ENCODE measurements around the gene RPL13A. TPM values are rescaled to one million over a fixed set of nuclear protein-coding genes. Genes with fewer than 3 reads are reported as not detected.

The RPL13A gene
- total and polyA plus RNA-seq, 9 of the 15 experiments (the other 6 are each of a cell fraction or from before 2014, with no cell fraction given), result 1,744 to 5,482 (median 2,949) TPM

- intact Hi-C loops (cut with micrococcal nuclease), result loop anchor here (1.0 kb wide), 1 partner anchor 29 kb away; no protein-coding TSS in a partner anchor
- POLR2A ChIA-PET, result no interaction called here
- no peaks in the 10 kb centered on the region for H3K9me3 ChIP-seq (replicated peaks; ENCODE audit: control insufficient read depth, insufficient read depth, low read depth, low read length)
- H3K4me3 ChIP-seq, result peak overlapping the region; percentile 56
- 8% methylated on average over 4 of the region's 11 CpGs for WGBS (ENCODE audit: insufficient coverage, low coverage, missing lambda C conversion rate)
- no peak overlapping the region for H3K27ac ChIP-seq (ENCODE audit: extremely low read depth, low read depth, low read length)
- H3K4me2 ChIP-seq (ENCODE audit: insufficient read depth, low read length), result peak overlapping the region; percentile 73
- CTCF ChIA-PET (ENCODE audit: low intra/inter-chr PET ratio), result interaction anchor here (0.8 to 1.3 kb wide), 3 partner anchors 28 to 204 kb away, joined by 3 to 5 read pairs (median 3); no protein-coding TSS in a partner anchor
- H3K9ac ChIP-seq (ENCODE audit: insufficient read depth in 1 of 2, low read depth in 2 of 2, low read length in 2 of 2), result peak overlapping the region; percentile 53 to 94; a peak in 3 of 4 replicates
- in situ Hi-C loops (cut with MboI), result no loop called here
- no peaks in the 10 kb centered on the region for H3K79me2 ChIP-seq (ENCODE audit: control insufficient read depth, insufficient read depth, low read length)
- H3K36me3 ChIP-seq (ENCODE audit: control insufficient read depth, insufficient read depth, low read length), result peaks cover 12% of the 10 kb centered on the region; the same call in 1 of the 3 replicates
- H3K4me1 ChIP-seq (replicated peaks in 1 of 2; ENCODE audit: control insufficient read depth in 2 of 2, insufficient read depth in 2 of 2, low read length in 2 of 2), result peaks cover 11 to 50% of the 10 kb centered on the region in 2 experiments
- no peak for ATAC-seq
- H4K20me1 ChIP-seq (replicated peaks; ENCODE audit: control insufficient read depth, insufficient read depth, low read length), result no peaks in the 10 kb centered on the region
- no peaks in the 10 kb centered on the region for H3K27me3 ChIP-seq (ENCODE audit: control insufficient read depth in 2 of 2, insufficient read depth in 2 of 2, low read length in 2 of 2)
- H2AFZ ChIP-seq (ENCODE audit: low read depth, low read length), result peak overlapping the region; percentile 94
- no peak for DNase-seq (ENCODE audit: extremely low read depth in 1 of 4, low spot score in 3 of 4)
- BruUV-seq (replicated peaks), result no TSS peak
- FAIRE-seq, result no peak
- no peaks in the 10 kb centered on the region for H3K9me1 ChIP-seq (ENCODE audit: control insufficient read depth, insufficient read depth, low read length)
- TF ChIP-seq ZNF512 (tag; IDR thresholded peaks at IDR 0.05), result 0 out of 2 replicates have a peak, but pooled peaks have one; percentile 10
- TF ChIP-seq TEAD1 (CRISPR knock-in tag; IDR thresholded peaks at IDR 0.05), result no peak
- no peak for TF ChIP-seq ZNF696 (CRISPR knock-in tag; conservative IDR thresholded peaks at IDR 0.05)
- TF ChIP-seq, protein P1, sequence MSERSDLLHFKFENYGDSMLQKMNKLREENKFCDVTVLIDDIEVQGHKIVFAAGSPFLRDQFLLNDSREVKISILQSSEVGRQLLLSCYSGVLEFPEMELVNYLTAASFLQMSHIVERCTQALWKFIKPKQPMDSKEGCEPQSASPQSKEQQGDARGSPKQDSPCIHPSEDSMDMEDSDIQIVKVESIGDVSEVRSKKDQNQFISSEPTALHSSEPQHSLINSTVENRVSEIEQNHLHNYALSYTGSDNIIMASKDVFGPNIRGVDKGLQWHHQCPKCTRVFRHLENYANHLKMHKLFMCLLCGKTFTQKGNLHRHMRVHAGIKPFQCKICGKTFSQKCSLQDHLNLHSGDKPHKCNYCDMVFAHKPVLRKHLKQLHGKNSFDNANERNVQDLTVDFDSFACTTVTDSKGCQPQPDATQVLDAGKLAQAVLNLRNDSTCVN (CRISPR knock-in tag; IDR thresholded peaks at IDR 0.05), result 0 out of 2 replicates have a peak, but pooled peaks have one; percentile 23
- no peak for TF ChIP-seq SUPT5H (IDR thresholded peaks at IDR 0.05)
- peak; percentile 71; the same call in 1 of the 2 replicates for TF ChIP-seq OTX1 (CRISPR knock-in tag; IDR thresholded peaks at IDR 0.05)
- no peak for TF ChIP-seq CREBBP (IDR thresholded peaks at IDR 0.05; ENCODE audit: low read depth, low read length)
- TF ChIP-seq LARP7 (IDR thresholded peaks at IDR 0.05), result peak; percentile 77; the same call in 1 of the 2 replicates
- TF ChIP-seq NFXL1 (CRISPR knock-in tag; IDR thresholded peaks at IDR 0.05), result no peak
- no peak for TF ChIP-seq RCOR1 (IDR thresholded peaks at IDR 0.05; ENCODE audit: borderline replicate concordance in 1 of 2, low read depth in 2 of 2, low read length in 2 of 2)
- TF ChIP-seq HLTF (IDR thresholded peaks at IDR 0.05), result 0 out of 2 replicates have a peak, but pooled peaks have one; percentile 23
- TF ChIP-seq, protein P2, sequence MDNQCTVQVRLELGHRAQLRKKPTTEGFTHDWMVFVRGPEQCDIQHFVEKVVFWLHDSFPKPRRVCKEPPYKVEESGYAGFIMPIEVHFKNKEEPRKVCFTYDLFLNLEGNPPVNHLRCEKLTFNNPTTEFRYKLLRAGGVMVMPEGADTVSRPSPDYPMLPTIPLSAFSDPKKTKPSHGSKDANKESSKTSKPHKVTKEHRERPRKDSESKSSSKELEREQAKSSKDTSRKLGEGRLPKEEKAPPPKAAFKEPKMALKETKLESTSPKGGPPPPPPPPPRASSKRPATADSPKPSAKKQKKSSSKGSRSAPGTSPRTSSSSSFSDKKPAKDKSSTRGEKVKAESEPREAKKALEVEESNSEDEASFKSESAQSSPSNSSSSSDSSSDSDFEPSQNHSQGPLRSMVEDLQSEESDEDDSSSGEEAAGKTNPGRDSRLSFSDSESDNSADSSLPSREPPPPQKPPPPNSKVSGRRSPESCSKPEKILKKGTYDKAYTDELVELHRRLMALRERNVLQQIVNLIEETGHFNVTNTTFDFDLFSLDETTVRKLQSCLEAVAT (IDR thresholded peaks at IDR 0.05), result peak; percentile 24 to 52; a peak in 2 of 4 replicates
- TF ChIP-seq ELF4 (CRISPR knock-in tag; IDR thresholded peaks at IDR 0.05), result 0 out of 2 replicates have a peak, but pooled peaks have one; percentile 6
- TF ChIP-seq RAD21 (CRISPR knock-in tag; conservative IDR thresholded peaks at IDR 0.05 in 1 of 2, IDR thresholded peaks at IDR 0.05 in 1 of 2), result no peak
- no peak for TF ChIP-seq GATAD2B (IDR thresholded peaks at IDR 0.05; ENCODE audit: borderline replicate concordance)
- TF ChIP-seq HDAC2 (IDR thresholded peaks at IDR 0.05), result no peak
- no peak for TF ChIP-seq ZNF445 (CRISPR knock-in tag; IDR thresholded peaks at IDR 0.05; ENCODE audit: low read depth)
- TF ChIP-seq, protein P3, sequence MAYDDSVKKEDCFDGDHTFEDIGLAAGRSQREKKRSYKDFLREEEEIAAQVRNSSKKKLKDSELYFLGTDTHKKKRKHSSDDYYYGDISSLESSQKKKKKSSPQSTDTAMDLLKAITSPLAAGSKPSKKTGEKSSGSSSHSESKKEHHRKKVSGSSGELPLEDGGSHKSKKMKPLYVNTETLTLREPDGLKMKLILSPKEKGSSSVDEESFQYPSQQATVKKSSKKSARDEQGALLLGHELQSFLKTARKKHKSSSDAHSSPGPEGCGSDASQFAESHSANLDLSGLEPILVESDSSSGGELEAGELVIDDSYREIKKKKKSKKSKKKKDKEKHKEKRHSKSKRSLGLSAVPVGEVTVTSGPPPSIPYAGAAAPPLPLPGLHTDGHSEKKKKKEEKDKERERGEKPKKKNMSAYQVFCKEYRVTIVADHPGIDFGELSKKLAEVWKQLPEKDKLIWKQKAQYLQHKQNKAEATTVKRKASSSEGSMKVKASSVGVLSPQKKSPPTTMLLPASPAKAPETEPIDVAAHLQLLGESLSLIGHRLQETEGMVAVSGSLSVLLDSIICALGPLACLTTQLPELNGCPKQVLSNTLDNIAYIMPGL (CRISPR knock-in tag; IDR thresholded peaks at IDR 0.05), result no peak
Observed at GRCh38 chr19:49474542-49474924, 12.9 kb upstream of the RPL13A start.
